ENCODE results near the gene KIAA1755. TPM values are rescaled to one million over a fixed set of nuclear protein-coding genes. Genes with fewer than 3 reads are reported as not detected.

Gene KIAA1755
- total and polyA plus RNA-seq, 7 donors, result 1.2 to 39.1 (median 11.6) TPM; not detected in 1

DNA sequence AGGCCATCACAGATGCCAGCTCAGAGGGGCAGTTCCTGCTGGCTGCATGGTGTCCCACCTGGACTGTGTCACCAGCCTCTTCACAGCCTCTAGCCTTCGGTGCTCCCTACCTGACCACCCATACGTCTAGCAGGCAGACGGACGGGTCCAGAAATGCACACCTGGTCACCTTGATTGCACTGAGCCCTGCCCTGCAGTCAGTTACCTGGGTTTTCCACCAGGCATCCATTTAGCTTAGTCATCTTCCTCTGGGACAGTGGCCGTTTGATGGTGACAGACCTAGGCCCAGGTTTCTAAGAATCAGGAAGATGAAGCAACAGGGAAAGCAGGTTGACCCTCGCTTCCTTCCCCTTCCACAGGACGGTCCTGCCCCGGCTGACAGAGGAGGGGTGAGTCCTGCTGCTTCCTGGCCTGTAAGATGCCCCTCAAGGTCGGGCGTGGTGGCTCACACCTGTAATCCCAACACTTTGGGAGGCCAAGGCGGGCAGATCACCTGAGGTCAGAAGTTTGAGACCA is 33.6 kb upstream of the KIAA1755 start:
- 80 to 82% methylated on average over 11 of the region's 11 CpGs for WGBS, 2 donors
- DNase-seq, result peak; percentile 54
- Histone ChIP-seq H3K36me3 (no peaks in the 10 kb centered on the region), H3K9me3 (no peaks in the 10 kb centered on the region), H3K27ac (no peak overlapping the region), H3K27me3 (peaks cover 0 to 7% (median 0%) of the 10 kb centered on the region in 3 donors), H3K4me1 (peaks cover 0 to 14% (median 9%) of the 10 kb centered on the region in 4 donors), H3K4me3 (no peak overlapping the region)
- intact Hi-C loops (cut with DNase I), result no loop called here
- no peak for TF ChIP-seq POLR2A (IDR thresholded peaks at IDR 0.05)
- no peak for TF ChIP-seq POLR2AphosphoS5 (IDR thresholded peaks at IDR 0.05)
- TF ChIP-seq EP300 (IDR thresholded peaks at IDR 0.05), result no peak
- TF ChIP-seq CTCF (IDR thresholded peaks at IDR 0.05), result no peak

- no peak for TF ChIP-seq POLR2AphosphoS5 (IDR thresholded peaks at IDR 0.05)
- no peak for TF ChIP-seq CTCF (IDR thresholded peaks at IDR 0.05)
- no peak for TF ChIP-seq POLR2A (IDR thresholded peaks at IDR 0.05)
- no peak for TF ChIP-seq EP300 (IDR thresholded peaks at IDR 0.05)
- Histone ChIP-seq H3K9me3 (no peaks in the 10 kb centered on the region), H3K27ac (no peak overlapping the region), H3K36me3 (no peaks in the 10 kb centered on the region), H3K27me3 (peaks cover 0 to 7% (median 0%) of the 10 kb centered on the region in 3 donors), H3K4me3 (no peak overlapping the region), H3K4me1 (peaks cover 0 to 8% (median 3%) of the 10 kb centered on the region in 4 donors)
- WGBS, 2 donors, result 55 to 75% methylated on average over 7 of the region's 7 CpGs
- no peak for DNase-seq
- intact Hi-C loops (cut with DNase I), result no loop called here
These were observed 33.0 kb upstream of the KIAA1755 start for GRCh38 chr20:38293491-38294065.

GRCh38 chr20:38291966-38292365 is 31.4 kb upstream of the KIAA1755 start:
- Histone ChIP-seq H3K4me3 (no peak overlapping the region), H3K27ac (no peak overlapping the region), H3K9me3 (no peaks in the 10 kb centered on the region), H3K36me3 (no peaks in the 10 kb centered on the region), H3K4me1 (peaks cover 0 to 5% (median 0%) of the 10 kb centered on the region in 4 donors), H3K27me3 (peaks cover 0 to 7% (median 0%) of the 10 kb centered on the region in 3 donors)
- TF ChIP-seq CTCF (IDR thresholded peaks at IDR 0.05), result no peak
- TF ChIP-seq EP300 (IDR thresholded peaks at IDR 0.05), result no peak
- no peak for TF ChIP-seq POLR2A (IDR thresholded peaks at IDR 0.05)
- no peak for TF ChIP-seq POLR2AphosphoS5 (IDR thresholded peaks at IDR 0.05)
- intact Hi-C loops (cut with DNase I), result no loop called here
- 62 to 64% methylated on average over 3 of the region's 3 CpGs for WGBS, 2 donors
- DNase-seq, result no peak

DNA sequence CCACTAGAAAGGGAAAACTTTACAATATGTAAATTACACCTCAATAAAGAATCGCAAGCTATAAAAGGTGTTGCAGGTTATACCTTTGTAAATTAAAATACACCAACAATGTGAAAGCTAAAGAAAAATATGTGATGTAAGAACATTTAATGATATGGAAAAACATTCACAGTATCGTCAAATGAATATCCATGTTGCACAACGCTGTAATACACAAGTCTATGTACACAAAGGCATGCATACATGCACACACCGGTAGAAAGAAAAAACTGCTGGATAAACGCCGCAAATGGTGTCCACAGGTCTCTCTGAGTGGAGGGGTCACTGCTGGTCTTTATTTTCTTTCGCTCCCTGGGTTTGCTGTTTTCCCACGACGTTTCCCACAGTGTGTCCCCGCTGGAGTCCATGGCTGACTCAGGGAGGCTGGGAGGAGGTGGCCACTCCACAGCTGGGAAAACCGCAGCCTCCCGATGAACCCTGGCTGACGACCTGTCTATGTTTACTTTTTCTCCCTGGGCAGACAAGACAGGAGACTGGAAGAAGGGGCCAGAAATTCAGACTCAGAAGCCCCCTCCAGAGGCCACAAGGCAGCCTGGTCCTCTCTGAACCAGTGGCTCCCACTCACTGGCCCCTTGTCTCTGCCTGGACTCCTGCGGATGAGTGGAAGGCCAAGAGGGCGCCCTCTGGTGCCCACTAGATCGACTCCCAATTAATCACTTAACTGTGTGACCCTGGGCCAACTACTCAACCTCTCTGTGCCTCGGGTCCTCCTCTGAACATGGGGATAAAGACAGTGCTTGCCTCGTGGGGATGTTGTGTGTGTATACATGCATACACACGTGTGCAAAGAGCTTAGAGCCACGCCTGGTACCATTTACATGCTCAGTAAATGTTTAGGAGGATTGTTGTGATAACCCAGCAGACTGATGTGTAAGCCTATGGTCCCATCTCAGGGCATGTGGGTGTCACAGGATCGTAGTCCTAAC is 30.6 kb upstream of the KIAA1755 start:
- Histone ChIP-seq H3K36me3 (no peaks in the 10 kb centered on the region), H3K9me3 (no peaks in the 10 kb centered on the region), H3K27ac (no peak overlapping the region), H3K27me3 (peaks cover 0 to 7% (median 0%) of the 10 kb centered on the region in 3 donors), H3K4me3 (no peak overlapping the region), H3K4me1 (peaks cover 0 to 5% (median 0%) of the 10 kb centered on the region in 4 donors)
- intact Hi-C loops (cut with DNase I), result no loop called here
- no peak for TF ChIP-seq EP300 (IDR thresholded peaks at IDR 0.05)
- no peak for TF ChIP-seq POLR2AphosphoS5 (IDR thresholded peaks at IDR 0.05)
- no peak for TF ChIP-seq CTCF (IDR thresholded peaks at IDR 0.05)
- TF ChIP-seq POLR2A (IDR thresholded peaks at IDR 0.05), result no peak
- WGBS, 2 donors, result 21 to 46% methylated on average over 21 of the region's 21 CpGs
- DNase-seq, result no peak
